GM20000 (cell line): ENCODE measurements around the gene STK38L.

ENCODE experiments used
- DNase-seq: peaks from one replicate; pipeline ENCODE4 v3.0.0; 2012; ENCODE audit warnings: low spot score
- TF ChIP-seq, protein P1 (sequence below): IDR thresholded peaks from 2 replicates; pipeline ENCODE4 v1.5.1; 2012; ENCODE audit warnings: mild to moderate bottlenecking, control low read depth; ENCODE audit errors: extremely low read depth, missing control alignments

Gene STK38L

DNA sequence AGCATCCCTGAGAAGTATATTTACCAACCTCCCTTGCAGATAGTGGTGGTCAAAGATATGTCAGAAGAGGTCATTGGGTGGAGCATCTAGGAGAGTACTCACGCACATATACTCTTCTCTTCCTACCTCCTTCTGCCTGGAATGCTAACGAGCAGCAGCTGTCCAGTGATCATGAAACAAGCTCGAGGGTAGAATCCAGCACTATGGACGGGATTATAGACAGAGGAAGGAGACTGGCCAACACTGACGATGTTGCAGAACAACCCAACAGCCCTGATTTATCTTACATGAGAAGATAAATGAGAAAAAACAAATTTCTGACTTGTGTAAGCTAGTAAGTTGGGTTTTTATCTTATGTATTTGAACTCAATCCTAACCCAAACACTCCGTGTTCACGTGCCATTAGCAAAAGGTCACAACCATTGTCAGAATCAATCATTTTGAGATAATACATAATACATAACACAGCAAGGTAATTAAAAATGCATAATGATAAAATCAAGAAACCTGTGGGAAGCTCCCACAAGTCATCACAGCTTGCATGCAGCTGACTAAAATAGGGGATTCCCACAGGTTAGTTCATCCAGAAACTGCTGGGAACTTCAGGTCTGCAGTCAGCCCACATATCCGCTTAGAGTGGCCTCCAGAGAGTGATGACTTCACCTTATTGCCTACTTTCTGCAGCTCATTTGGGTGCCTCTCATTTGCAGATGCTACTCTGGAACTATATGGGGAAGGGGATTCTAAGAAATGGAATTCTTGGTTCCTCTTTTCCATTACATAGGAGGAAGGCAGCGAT, 36.3 kb upstream of the STK38L start:
- TF ChIP-seq, protein P1, sequence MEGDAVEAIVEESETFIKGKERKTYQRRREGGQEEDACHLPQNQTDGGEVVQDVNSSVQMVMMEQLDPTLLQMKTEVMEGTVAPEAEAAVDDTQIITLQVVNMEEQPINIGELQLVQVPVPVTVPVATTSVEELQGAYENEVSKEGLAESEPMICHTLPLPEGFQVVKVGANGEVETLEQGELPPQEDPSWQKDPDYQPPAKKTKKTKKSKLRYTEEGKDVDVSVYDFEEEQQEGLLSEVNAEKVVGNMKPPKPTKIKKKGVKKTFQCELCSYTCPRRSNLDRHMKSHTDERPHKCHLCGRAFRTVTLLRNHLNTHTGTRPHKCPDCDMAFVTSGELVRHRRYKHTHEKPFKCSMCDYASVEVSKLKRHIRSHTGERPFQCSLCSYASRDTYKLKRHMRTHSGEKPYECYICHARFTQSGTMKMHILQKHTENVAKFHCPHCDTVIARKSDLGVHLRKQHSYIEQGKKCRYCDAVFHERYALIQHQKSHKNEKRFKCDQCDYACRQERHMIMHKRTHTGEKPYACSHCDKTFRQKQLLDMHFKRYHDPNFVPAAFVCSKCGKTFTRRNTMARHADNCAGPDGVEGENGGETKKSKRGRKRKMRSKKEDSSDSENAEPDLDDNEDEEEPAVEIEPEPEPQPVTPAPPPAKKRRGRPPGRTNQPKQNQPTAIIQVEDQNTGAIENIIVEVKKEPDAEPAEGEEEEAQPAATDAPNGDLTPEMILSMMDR, result no peak
- peak; percentile 63 for DNase-seq

DNA sequence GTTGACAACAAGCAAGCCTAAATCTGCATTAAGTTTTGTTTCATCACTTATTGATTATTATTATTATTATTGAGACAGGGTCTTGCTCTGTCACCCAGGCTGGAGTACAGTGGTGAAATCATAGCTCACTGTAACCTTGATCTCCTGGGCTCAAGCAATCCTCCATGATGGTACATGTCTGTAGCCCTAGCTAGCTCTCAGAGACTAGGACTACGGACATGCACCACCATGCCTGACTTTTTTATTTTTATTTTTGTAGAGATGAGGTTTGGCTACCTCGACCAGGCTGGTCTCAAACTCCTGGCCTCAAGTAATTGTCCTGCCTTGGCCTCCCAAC, 35.7 kb upstream of the STK38L start:
- TF ChIP-seq, protein P1, result no peak
- no peak for DNase-seq

DNA sequence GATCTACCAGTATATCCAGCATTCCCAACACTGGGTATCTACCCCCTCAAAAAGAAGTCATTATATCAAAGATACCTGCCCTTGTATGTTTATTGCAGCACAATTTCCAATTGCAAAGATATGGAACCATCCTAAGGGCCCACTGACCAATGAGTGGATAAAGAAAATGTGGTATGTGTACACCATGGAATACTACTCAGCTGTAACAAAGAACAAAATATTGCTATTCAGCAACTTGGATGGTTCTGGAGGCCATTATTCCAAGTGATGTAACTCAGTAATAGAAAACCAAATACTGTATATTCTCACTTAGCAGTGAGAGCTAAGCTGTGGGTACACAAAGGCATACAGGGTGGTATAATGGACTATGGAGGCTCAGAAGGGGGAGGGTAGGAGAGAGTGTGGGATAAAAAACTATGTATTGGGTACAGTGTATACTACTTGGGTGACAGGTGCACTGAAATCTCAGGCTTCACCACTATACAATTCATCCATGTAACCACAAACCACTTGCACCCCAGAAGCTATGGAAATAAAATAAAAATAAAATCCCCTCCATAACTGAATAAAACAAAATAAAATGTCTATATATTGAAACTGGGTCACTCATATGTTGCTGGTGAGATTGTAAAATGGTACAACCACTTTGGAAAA, 34.7 kb upstream of the STK38L start:
- TF ChIP-seq, protein P1, result no peak
- DNase-seq, result no peak

DNA sequence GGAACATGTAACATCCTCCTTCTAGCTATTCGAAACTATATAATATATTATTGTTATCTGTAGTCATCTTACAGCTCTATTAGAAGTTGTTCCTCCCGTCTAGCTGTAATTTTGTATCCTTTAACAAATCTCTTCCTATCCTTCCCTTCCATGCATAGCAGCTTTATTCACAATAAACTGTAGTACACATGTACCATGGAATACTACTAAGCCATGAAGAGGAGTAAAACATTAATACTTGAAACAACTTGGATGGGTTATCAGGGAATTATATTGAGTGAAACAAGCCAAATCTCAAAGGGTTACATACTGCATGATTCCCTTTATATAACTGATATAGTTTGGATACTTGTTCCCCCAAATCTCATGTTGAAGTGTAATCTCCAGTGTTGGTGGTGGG, 33.9 kb upstream of the STK38L start:
- DNase-seq, result no peak
- TF ChIP-seq, protein P1, result no peak

DNA sequence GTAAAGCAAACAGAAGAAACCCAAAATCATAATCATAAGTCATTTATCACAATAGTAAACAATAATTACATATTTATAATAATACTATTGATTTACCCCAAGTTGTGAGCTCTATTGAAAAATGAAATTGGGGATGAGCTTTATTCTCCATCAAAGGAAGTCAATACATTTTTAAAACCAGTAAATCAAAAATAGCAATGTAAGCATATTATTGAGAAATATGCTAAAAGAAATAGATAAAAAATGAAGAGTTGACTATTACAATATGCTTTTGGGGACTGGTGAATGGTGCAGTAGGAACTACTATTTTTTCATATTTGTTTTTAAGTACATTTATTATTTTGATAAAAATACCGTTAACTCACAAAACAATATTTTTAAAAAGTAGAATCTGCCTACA, 31.2 kb upstream of the STK38L start:
- TF ChIP-seq, protein P1, result no peak
- DNase-seq, result no peak

DNA sequence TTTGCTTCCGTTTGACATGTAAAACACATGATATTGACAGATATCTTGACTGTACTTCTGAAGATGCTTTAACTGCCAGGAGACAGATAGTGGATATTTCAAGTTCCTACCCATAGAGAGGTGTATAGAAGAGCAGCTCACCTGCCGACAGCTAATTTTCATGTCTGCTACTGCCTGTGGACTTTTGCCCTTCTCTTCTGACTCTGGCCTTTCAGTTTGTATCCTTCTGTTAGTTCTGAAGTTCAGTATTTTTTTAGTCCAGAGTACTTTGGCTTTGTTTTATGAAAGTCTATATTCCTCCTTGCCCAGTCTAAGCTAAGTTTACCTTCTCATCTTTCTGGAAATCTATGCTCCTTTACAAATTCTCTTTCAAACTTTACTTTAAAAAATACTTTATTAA, 30.8 kb upstream of the STK38L start:
- DNase-seq, result no peak
- TF ChIP-seq, protein P1, result no peak

DNA sequence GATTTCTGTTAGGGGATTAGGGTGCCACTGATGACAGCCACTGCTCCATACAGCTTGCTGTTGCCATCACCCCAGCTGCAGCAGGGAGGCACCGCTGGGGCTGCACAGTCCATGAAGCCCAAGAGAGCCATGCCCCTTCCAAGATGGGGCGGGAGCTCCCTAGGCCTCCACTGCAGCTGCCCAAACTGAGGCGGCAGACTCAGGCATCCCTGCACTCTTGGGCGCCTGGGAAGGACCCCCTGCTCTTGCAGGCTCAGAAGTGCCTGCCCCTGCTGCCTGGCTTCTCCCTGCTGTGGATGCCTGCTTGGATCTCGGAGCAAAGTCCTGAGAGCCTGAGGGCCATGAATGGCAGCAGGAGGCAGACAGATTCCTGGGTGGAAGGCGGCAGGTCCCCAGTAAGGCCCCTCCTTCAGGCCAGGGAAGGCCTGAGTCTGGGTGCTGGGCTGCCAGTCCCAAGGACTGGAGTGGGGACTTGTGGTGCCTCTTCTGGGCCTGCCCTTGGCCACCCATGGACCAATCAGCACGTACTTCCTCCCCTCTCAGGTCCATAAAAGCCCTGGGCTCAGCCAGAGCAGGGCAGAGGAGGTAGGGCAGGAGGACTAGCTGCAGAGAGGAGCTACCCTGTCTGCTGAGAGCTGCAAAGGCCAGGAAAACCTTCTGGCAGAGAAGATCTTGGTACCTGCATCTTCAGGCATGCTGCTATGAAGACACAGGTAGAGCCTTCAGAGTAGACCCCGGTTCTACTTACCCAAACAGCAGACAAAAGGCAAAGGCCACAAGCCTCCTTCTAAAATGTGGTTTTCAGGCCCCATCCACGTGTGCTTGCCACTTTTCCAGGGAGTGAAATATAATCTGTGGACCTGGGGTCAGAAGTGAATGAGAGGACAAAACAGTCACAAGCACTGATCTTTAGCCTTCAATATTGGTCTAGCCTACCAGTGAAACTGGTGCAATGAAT, 30.0 kb upstream of the STK38L start:
- no peak for DNase-seq
- TF ChIP-seq, protein P1, result no peak
